CD14-positive monocyte (primary cell): ENCODE measurements around the gene KCNA1. TPM values are rescaled to one million over a fixed set of nuclear protein-coding genes. Genes with fewer than 3 reads are reported as not detected.

ENCODE experiments used
- DNase-seq, 3 donors: peaks; one replicate each; pipeline ENCODE4 v3.0.0-alpha.2; 2011 to 2022
- H2AFZ ChIP-seq: 2 replicates; pipeline ENCODE4 v1.6.0; 2012; ENCODE audit warnings: mild to moderate bottlenecking, low read depth, low read length, inconsistent platforms; ENCODE audit not compliant: insufficient read depth, poor library complexity, severe bottlenecking
- H3K27ac ChIP-seq, 2 donors: 1 replicate in 1 of 2; 2 replicates in 1 of 2; pipeline ENCODE4 v1.5.1; 2012 to 2013; ENCODE audit warnings: low read length in 2 of 2, control low read depth in 1 of 2, inconsistent platforms in 1 of 2, low read depth in 1 of 2, mild to moderate bottlenecking in 1 of 2
- H3K27me3 ChIP-seq, 2 donors: one replicate each; pipeline versions ENCODE4 v1.6.0 to v1.6.1; 2011 to 2013; ENCODE audit warnings: low read length in 2 of 2; ENCODE audit not compliant: control insufficient read depth in 2 of 2, insufficient read depth in 2 of 2
- H3K36me3 ChIP-seq, 2 donors: replicated peaks in 1 of 2; 1 replicate in 1 of 2; 2 replicates in 1 of 2; pipeline versions ENCODE4 v1.5.1 to v1.6.1; 2012 to 2013; ENCODE audit warnings: low read length in 2 of 2, control low read depth in 1 of 2, inconsistent platforms in 1 of 2, mild to moderate bottlenecking in 1 of 2; ENCODE audit not compliant: insufficient read depth in 2 of 2, control insufficient read depth in 1 of 2
- H3K4me1 ChIP-seq, 2 donors: 1 replicate in 1 of 2; 2 replicates in 1 of 2; pipeline versions ENCODE4 v1.5.1 to v1.6.1; 2012 to 2013; ENCODE audit warnings: low read length in 2 of 2, control low read depth in 1 of 2, inconsistent platforms in 1 of 2, mild to moderate bottlenecking in 1 of 2, moderate library complexity in 1 of 2; ENCODE audit not compliant: insufficient read depth in 2 of 2, control insufficient read depth in 1 of 2
- H3K4me2 ChIP-seq: replicated peaks from 2 replicates; pipeline ENCODE3; 2012; ENCODE audit warnings: low read length, moderate library complexity, mild to moderate bottlenecking; ENCODE audit not compliant: poor library complexity, severe bottlenecking; ENCODE audit errors: extremely low read depth
- H3K4me3 ChIP-seq, 3 experiments: fragments of 200-600 bp in 1 of 3; sonication (generic) in 1 of 3; replicated peaks in 1 of 3; 1 replicate in 2 of 3; 2 replicates in 1 of 3; pipeline ENCODE4 v1.5.1; 2011 to 2013; ENCODE audit warnings: low read length in 3 of 3, mild to moderate bottlenecking in 3 of 3, control low read depth in 2 of 3, low read depth in 2 of 3, inconsistent platforms in 1 of 3, moderate library complexity in 1 of 3
- H3K79me2 ChIP-seq: 2 replicates; pipeline ENCODE4 v1.6.0; 2012; ENCODE audit warnings: mild to moderate bottlenecking, control low read depth, inconsistent platforms, low read length, moderate library complexity; ENCODE audit not compliant: insufficient read depth
- H3K9ac ChIP-seq: 2 replicates; pipeline ENCODE4 v1.6.0; 2017; ENCODE audit warnings: low read length, mild to moderate bottlenecking; ENCODE audit not compliant: insufficient read depth, poor library complexity, severe bottlenecking
- H3K9me3 ChIP-seq, 2 donors: replicated peaks in 1 of 2; 1 replicate in 1 of 2; 2 replicates in 1 of 2; pipeline versions ENCODE4 v1.5.1 to v1.6.1; 2012 to 2013; ENCODE audit warnings: low read length in 2 of 2, control low read depth in 1 of 2; ENCODE audit not compliant: control insufficient read depth in 1 of 2, insufficient read depth in 1 of 2
- H4K20me1 ChIP-seq: 2 replicates; pipeline ENCODE4 v1.6.0; 2012; ENCODE audit warnings: mild to moderate bottlenecking, low read length, control low read depth, moderate library complexity; ENCODE audit not compliant: insufficient read depth
- H3K27ac Mint-ChIP-seq, 7 donors: one replicate each; pipeline ENCODE4 v1.8.0; 2020; ENCODE audit warnings: mild to moderate bottlenecking in 7 of 7, mixed read lengths in 7 of 7, moderate library complexity in 6 of 7, inconsistent platforms in 2 of 7
- H3K27me3 Mint-ChIP-seq, 3 donors: one replicate each; pipeline ENCODE4 v1.8.0; 2021 to 2022; ENCODE audit warnings: low read depth in 3 of 3, mild to moderate bottlenecking in 3 of 3, mixed read lengths in 3 of 3, moderate library complexity in 3 of 3, inconsistent platforms in 1 of 3
- H3K36me3 Mint-ChIP-seq, 2 donors: one replicate each; pipeline ENCODE4 v1.8.0; 2020; ENCODE audit warnings: mixed read lengths in 2 of 2, inconsistent platforms in 1 of 2, mild to moderate bottlenecking in 1 of 2
- H3K4me1 Mint-ChIP-seq: one replicate; pipeline ENCODE4 v1.8.0; 2020; ENCODE audit warnings: mild to moderate bottlenecking, mixed read lengths
- H3K4me3 Mint-ChIP-seq, 2 donors: one replicate each; pipeline ENCODE4 v1.8.0; 2020; ENCODE audit warnings: mild to moderate bottlenecking in 2 of 2, mixed read lengths in 2 of 2, moderate library complexity in 1 of 2
- H3K9me3 Mint-ChIP-seq, 7 donors: one replicate each; pipeline ENCODE4 v1.8.0; 2020 to 2022; ENCODE audit warnings: mixed read lengths in 7 of 7, mild to moderate bottlenecking in 6 of 7, moderate library complexity in 6 of 7, inconsistent platforms in 2 of 7
- CTCF ChIP-seq: fragments of 200-600 bp; IDR thresholded peaks from one replicate; pipeline ENCODE4 v1.8.0; 2022; ENCODE audit warnings: antibody characterized with exemption, mild to moderate bottlenecking
- WGBS: methylation state at CpG from one replicate; pipeline ENCODE4 v1.1.5; 2013; ENCODE audit warnings: missing lambda C conversion rate; ENCODE audit not compliant: insufficient coverage; 5-methylcytosine and 5-hydroxymethylcytosine counted together
- intact Hi-C, 2 donors: fragments of 100-400 bp; cut with micrococcal nuclease; formaldehyde crosslinking; loops; one replicate each; pipeline versions ENCODE4 v1.15.0 to v1.15.1; 2023
- polyA plus RNA-seq, 3 donors: library from polyadenylated mRNA; depleted of rRNA in 1 of 3; unstranded in 2 of 3; stranded (reverse) in 1 of 3; fragments of 300-500 nt in 2 of 3; fragments of >200 nt in 1 of 3; fragmentation: Illumina TruSeq in 2 of 3; gene quantifications; 1 replicate in 2 of 3; 2 replicates in 1 of 3; pipeline ENCODE4 v1.2.3, GENCODE V29; 2012 to 2021

The KCNA1 gene
- polyA plus RNA-seq, 3 donors, result not detected

- Histone ChIP-seq H3K79me2 (no peaks in the 10 kb centered on the region), H3K27ac (no peak overlapping the region), H3K9ac (no peak overlapping the region), H4K20me1 (no peaks in the 10 kb centered on the region), H3K9me3 (no peaks in the 10 kb centered on the region), H3K4me1 (no peaks in the 10 kb centered on the region), H3K4me2 (no peak overlapping the region), H2AFZ (no peak overlapping the region), H3K36me3 (no peaks in the 10 kb centered on the region), H3K27me3 (no peaks in the 10 kb centered on the region), H3K4me3 (no peak overlapping the region)
- intact Hi-C loops, result no loop called here
- no peak for DNase-seq
- no peaks in the 10 kb centered on the region for H3K9me3 Mint-ChIP-seq
- H3K4me1 Mint-ChIP-seq, result no peaks in the 10 kb centered on the region
- H3K4me3 Mint-ChIP-seq, result no peak overlapping the region
- H3K27ac Mint-ChIP-seq, result no peak overlapping the region
- TF ChIP-seq CTCF, result no peak
- no peaks in the 10 kb centered on the region for H3K36me3 Mint-ChIP-seq
- 89% methylated on average over 6 of the region's 9 CpGs for WGBS
- peaks cover 2 to 12% (median 9%) of the 10 kb centered on the region in 3 donors for H3K27me3 Mint-ChIP-seq
These were observed 38.2 kb upstream of the KCNA1 start for GRCh38 chr12:4871514-4871913.

DNA sequence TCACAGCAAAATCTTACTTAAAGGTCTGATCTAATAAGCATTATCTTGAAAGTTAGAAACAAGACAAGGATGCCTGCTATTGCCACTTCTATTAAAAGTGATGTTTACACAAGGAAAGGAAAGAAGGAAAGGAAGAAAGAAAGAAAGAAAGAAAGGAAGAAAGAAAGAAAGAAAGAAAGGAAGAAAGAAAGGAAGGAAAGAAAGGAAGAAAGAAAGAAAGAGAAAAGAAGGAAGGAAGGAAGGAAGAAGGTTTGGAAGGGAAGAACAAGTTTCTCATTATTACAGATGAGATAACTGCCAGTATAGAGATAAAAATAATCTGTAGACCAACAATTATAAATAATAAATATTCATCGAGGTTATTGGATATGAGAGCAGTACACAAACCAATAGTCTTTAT is 35.8 kb upstream of the KCNA1 start:
- H3K4me1 ChIP-seq, result no peaks in the 10 kb centered on the region
- H3K9ac ChIP-seq, result no peak overlapping the region
- H4K20me1 ChIP-seq, result no peaks in the 10 kb centered on the region
- no peak overlapping the region for H2AFZ ChIP-seq
- no peaks in the 10 kb centered on the region for H3K36me3 ChIP-seq
- no peak overlapping the region for H3K4me2 ChIP-seq
- Mint-ChIP-seq H3K27ac (no peak overlapping the region), H3K9me3 (peaks cover 0 to 6% (median 3%) of the 10 kb centered on the region in 7 donors), H3K4me3 (no peak overlapping the region), H3K4me1 (no peaks in the 10 kb centered on the region), H3K36me3 (no peaks in the 10 kb centered on the region), H3K27me3 (peaks cover 1 to 9% (median 7%) of the 10 kb centered on the region in 3 donors)
- H3K4me3 ChIP-seq, result no peak overlapping the region
- intact Hi-C loops, result no loop called here
- no peaks in the 10 kb centered on the region for H3K79me2 ChIP-seq
- H3K9me3 ChIP-seq, result peaks cover 0 to 1% of the 10 kb centered on the region in 2 donors
- no peaks in the 10 kb centered on the region for H3K27me3 ChIP-seq
- no peak overlapping the region for H3K27ac ChIP-seq
- no CpG with 5 or more reads among the region's 1 CpG for WGBS
- no peak for DNase-seq
- no peak for TF ChIP-seq CTCF
